GM21576 (cell line): Measurements from ENCODE around the gene SLC16A13.
A peak's percentile ranks its signal among the peaks of the same experiment; 100 is the strongest.

Source experiments
- ATAC-seq: cut with Tn5 transposase; IDR thresholded peaks from one replicate; pipeline ENCODE4 v1.9.1; 2021; ENCODE audit warnings: mild to moderate bottlenecking, moderate library complexity; ENCODE audit not compliant: unreplicated experiment

The SLC16A13 gene

DNA sequence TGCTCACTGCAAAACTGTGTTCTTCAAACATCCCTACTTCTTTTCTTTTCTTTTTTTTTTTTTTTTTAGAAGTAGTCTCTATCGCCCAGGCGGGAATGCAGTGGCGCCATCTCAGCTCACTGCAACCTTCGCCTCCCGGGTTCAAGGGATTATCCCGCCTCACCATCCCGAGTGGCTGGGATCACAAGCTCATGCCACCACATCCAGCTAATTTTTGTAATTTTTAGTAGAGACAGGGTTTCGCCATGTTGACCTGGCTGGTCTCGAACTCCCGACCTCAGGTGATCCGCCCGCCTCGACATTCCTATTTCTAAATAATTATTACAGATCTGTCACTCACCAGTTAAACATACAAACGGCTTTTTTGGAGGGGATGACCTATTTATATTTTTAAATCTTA, 24.4 kb upstream of the SLC16A13 start:
- no peak for ATAC-seq

DNA sequence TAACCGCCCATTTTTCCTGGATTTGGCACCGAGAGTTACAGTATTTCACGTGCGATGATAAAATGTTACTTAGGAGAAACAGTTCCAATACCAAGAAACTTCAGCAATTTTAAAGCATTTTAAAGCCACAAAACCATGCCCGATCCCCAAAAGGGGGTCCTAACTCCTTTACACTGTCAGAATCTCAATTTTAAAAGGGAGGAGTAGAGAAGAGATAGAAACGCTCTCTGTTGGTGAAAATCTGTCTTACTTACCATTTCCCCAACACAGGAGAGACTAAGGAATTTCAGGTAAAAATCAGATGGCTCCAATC, 23.9 kb upstream of the SLC16A13 start:
- ATAC-seq = no peak

DNA sequence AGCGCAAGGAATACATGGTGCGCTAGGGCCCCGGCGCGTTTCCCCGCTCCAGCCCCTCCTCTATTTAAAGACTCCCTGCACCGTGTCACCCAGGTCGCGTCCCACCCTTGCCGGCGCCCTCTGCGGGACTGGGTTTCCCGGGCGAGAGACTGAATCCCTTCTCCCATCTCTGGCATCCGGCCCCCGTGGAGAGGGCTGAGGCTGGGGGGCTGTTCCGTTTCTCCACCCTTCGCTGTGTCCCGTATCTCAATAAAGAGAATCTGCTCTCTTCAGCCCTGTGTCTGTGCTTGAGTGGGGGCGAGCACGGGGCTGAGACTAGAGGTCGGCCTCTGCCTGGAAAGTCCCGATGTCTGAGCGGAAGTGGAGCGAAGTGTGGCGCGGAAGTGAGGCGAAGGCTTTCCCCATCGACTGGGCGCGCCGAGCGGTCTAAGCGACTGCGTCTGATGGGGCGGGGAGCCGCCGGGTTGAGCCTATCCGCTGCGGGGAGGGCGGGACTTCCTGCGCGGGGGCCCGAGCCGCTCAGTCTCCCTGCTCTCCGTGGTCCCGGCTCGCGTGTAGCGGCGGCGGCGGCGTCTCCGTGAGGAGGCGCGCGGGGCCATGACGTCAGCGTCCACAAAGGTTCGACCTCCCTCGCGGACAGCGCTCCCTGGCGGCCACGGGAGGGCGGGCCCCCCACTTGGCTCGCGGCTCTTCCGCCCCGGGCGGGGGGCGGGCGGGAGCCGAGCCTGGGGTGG, 21.4 kb upstream of the SLC16A13 start:
- peak; percentile 75 for ATAC-seq

DNA sequence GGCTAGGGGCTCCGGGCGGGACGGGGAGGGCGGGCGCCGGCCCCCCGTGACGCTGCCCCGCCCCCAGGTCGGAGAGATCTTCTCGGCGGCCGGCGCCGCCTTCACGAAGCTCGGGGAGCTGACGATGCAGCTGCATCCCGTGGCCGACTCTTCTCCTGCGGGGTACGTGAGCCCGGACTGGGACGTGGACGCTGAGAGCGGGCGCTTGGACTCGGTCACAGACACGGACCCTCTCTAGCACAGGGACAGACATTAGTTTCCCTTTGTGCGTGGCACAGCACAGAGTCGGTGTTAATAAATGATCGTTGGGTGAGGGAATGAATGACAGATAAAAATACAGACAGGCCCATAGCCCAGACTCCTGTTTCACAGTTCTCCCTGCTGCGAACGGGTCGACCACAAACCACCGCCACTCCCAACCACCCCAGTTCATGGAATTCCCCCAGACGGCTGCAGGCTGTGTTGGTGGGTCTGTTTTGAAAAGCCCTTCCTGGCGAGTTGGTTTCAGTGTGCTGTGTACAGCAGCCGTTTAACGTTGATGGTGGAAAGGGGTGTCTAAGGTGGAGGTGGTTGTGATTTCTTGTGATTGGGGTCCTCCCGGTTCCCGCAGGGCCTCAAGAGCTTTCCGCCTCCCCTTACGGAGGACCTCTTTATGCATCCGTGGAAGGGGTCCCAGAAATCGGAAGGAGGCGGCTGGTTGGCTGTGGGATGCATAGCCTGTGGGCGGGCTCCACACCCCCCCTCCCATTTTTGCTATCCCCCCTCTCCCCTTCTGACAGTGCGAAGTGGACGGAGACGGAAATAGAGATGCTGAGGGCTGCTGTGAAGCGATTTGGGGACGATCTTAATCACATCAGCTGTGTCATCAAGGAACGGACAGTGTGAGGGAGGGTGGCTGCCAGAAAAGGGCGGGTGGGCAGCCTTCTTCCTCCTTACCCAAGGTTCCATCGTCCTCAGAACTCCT, 20.5 kb upstream of the SLC16A13 start:
- ATAC-seq = peak; percentile 14

DNA sequence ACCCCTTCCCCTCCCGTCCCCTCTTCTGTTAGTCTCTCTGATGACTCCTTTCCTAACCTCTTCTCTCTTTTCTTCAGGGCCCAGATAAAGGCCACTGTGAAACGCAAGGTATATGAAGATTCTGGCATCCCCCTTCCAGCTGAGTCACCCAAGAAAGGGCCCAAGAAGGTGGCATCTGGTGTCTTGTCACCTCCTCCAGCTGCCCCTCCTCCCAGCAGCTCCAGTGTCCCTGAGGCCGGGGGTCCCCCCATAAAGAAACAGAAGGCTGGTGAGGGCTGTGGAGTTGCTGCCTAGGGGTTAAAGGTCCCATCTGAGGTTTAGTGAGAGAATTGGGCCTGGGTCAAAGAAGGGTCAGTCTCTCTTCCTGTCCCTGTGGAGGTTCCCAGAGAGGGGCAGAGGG, 19.4 kb upstream of the SLC16A13 start:
- ATAC-seq = no peak

DNA sequence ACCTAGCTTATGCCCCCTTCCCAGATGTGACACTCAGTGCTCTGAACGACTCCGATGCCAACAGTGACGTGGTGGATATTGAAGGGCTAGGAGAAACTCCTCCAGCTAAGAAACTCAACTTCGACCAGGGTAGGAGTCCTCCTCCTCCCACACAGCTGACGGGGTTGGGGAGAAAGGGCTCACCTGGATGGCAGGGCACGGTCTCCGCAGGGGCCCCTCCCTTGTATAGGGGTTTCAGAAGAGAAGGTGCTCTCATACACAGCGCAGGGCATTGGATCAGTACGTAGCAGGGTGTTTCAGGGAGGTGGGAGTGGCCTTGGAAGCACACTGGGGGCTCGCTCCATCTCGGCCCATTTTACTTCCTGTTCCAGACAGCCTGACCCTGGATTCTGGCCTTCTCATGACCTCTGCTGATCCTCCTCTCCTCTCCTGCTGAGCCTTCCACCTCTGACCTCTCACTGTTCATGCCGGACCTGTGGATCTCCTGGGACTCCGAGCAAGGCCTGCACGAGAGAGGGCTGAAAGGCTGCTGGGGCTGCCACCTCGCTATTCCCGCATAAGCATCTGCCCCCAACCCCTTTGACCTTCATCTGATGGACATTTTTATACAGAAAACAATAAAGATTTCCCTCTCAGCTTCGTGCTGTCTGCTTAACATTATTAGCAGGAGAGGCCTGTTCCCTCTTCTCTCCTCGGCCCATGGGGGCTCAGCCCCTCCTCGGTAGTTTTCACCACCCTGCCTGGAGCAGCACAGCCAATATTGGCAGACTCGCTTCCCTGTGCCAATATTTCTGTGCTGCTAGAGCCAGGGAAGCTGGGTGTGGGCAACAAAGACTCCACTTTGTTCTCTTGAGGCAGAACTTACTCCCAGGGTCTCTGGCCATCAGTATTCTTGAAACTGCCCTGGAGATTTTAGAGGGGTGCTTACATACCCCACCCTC, 18.7 kb upstream of the SLC16A13 start:
- no peak for ATAC-seq

DNA sequence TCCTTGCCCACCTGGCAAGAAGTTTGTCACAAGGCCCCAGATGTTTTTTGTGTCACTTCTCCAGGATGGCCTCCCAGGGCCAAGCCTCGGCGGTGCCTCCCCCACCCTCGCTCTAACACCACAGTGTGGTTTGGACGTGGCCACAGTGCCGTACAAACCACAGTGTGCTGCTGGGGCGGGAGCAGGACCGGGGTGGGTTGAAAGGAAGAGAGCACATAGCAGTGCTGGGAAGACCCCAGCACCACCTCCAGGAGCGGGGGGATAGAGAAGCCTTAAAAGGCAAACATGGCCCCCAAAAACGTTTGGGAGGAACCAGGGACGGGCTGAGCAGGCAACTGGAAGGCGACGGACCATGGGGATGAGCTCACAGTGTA, 18.0 kb upstream of the SLC16A13 start:
- no peak for ATAC-seq

DNA sequence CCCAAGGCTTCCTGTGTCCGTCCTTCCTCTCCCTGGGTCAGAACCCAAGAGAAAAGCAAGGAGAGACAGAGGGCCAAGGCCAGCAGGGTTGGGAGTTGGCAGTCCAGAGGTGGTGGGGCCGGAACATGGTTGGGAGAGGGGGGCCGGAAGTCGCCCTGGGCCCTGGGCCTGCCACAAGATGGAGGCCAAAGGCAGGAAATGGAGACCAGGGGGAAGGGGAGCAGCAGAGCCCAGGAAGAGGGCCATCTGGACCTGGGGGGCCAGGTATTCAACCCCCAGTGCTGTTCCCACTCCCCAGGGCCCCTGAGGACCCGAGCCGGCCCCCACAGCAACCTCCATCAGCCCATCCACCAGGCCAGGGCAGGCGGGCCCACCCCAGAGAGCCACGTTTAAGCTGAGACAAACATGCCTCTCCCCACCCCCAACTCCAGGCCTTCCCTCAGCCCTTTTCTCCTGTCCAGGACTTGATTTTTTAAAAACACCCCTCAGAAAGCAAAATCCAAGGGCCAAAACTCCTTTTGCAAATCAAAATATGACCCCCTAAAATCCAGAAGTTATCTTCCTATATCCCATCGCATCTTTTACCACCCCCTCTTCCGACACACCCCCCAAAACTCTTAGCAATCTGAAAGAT, 17.4 kb upstream of the SLC16A13 start:
- no peak for ATAC-seq

DNA sequence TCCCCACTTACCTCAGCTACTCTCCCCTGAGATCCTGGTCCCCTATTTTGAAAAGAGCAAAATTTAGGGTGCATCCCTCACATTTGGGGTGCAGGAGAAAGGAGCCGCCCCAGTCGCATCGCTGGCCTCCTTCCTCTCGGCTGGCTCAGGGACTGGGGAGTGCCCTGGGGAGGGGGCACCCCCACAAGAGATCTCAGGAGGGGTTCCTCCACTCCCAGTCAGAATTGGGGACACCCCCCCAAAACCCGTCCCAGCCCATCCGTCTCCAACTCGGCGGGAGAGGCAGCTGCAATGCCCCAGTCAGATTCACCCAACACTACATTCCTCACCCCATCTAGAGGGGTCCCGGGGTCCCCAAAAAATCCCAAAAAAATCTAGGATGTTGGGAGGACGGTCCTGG, 16.4 kb upstream of the SLC16A13 start:
- no peak for ATAC-seq

DNA sequence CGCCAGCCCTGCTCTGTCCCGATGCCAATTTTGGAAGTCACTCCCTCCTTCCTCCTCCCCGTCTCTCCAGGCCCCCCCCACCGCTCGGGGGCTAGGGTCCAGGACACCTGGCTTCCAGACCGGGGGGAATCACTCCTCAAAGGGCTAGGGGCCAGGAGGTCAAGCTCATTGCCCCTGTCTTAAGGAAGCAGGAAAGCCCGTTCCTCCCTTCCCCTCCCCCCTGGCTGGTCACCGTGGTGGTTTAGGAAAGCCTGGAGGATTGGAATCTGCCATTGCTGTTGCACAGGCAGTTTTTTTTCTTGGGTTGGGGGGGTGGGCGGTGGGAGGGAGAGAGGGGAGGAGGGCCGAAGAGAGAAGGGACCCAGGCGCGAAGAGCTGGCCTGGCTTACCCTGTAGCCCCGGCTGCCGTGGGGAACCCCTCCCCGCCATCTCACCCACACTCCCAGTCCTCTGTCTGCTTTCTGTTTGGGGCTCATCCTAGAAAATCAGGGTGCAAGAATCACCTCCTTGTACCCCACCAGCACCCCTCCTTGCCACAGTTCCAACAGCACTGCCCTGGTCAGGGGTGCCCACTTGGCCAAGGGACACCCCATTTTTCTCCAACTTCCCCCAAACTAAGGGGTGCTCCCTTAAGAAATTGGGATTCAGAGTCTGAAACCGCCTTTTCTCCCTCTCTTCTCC, 15.8 kb upstream of the SLC16A13 start:
- ATAC-seq = no peak

DNA sequence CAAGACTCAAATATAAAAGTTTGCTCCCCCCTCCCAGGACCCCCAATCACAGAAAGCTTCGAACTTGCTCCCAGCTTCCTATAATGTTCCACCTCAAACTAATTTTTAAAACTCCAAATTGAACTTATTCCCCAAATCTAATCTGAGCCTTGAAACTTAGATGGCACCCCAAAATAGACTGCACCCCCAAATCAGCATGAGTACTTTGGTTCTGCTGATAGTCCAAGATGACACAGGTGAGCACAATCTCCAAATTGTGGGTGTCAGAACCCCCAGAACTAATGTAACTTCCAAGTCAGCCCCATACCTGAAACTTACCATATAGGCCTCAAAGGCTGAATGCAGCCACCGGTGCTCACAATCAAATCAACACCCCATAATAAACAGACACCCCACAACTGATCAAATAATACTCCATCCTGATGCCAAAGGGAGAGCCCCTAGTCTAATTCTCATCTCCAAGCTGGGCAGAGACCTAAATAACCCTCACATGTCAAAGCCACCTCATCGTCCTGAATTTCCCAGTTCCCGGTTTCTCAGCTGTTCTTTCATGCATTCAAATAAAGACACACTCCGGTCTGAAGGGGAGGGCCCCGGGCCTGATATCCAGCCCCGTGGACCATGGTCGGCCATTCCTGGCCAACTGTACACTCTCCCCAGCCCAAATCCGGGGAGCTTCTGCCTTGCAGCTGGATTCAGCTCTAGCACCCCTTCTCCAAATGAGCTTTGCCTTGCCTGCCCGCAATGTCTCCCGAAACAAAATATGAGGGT, 14.7 kb upstream of the SLC16A13 start:
- no peak for ATAC-seq

DNA sequence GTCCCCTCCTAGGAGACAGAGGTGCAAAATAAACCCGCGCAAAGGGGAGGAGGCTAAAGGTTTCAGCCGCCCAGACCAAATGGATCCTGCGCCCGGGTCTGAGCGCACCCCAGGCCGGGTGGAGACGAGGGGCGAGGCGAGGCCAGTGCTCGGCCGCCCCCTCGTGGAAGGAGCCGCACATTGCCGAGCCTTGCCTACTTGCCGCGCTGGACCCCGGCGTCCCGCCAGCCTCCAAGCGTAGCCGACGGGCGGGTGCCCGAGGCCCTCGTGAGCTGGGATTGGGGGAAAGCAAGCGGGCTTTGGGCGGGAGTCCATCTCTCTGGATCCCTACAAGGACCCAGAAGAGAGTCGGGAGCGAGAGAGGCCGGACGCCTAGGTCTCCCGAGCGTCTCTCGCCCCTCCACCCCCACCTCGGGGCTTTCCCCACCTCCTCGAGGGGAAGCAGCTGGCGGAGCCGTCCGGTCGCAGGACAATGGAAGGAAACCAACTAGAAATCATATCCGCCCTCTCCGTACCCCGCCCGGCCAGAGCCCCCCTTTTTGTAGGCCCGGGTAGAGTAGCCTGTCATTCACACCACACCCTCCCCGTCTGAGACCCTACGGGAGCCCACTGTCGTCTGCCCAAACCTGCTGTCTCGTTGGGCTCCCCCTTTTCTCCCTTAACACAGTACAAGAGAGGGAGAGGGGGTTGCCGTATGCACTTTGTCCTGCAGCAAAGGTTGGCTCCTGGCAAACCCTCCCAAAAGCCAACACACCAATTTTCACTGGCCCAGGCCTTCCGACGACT, 13.6 kb upstream of the SLC16A13 start:
- ATAC-seq = peak; percentile 72

DNA sequence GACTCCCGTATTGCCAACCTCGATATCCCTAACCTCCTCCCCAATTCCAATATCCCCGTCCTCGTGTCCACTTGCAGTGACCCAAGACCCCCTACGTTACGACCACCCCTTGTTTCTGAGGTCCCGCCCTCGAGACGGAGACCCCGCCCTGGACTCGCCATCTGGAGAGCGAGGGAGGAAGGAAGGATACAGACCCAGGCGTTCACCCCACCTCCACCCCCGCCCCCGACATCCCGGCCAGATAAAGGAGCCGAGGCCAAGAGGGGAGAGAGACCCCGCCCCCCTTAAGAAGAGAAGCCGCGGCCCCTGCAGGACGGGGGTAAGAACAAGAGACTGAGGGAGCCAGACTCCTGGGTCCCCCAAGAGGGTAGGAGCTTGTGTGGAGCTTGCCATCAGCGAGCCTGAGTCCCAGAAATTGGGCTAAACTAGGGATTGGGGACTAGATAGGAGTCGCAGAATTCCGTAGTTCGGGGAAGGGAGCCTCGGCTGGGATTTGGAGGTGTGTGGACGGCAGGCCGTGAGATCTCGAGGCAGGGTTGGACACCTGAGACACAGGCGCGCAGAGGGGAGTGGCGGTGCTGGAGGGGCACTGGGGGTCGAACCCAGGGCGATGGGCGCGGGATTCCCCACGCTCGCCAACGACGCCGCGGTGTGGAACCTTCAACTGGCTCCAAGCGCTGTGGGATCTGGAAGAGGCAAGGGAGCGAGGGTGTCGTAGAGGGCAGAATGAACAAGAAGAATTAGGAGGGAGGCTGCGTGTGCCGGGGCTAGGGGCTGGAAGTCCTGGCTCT, 12.8 kb upstream of the SLC16A13 start, which contains the start of gene BCL6B:
BCL6B (plus strand) TSS at position 270 of the 791 bp plus-strand sequence. CDS start 622 bp downstream, outside the sequence.
- ATAC-seq = no peak

DNA sequence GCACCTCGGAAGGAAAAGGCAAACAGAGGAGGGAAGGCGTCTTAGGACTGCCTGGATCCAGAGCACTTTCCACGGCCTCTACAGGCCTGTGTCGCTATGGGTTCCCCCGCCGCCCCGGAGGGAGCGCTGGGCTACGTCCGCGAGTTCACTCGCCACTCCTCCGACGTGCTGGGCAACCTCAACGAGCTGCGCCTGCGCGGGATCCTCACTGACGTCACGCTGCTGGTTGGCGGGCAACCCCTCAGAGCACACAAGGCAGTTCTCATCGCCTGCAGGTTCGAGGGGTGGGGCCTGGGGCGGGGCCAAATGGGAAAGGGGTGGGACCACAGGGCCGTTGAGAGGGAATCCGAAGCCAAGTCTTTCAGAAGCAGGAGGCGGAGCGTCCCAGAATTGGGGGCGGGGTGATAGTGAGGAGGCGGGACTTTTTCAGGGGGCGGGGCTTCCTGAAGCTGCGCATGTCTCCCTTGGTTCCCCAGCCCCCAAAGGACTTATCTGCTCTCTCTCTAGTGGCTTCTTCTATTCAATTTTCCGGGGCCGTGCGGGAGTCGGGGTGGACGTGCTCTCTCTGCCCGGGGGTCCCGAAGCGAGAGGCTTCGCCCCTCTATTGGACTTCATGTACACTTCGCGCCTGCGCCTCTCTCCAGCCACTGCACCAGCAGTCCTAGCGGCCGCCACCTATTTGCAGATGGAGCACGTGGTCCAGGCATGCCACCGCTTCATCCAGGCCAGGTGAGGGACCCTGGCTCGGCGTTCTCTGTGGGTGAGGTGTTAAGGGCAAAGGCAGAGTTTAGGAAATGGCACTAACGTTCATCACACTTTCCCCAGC, 12.0 kb upstream of the SLC16A13 start:
- no peak for ATAC-seq

DNA sequence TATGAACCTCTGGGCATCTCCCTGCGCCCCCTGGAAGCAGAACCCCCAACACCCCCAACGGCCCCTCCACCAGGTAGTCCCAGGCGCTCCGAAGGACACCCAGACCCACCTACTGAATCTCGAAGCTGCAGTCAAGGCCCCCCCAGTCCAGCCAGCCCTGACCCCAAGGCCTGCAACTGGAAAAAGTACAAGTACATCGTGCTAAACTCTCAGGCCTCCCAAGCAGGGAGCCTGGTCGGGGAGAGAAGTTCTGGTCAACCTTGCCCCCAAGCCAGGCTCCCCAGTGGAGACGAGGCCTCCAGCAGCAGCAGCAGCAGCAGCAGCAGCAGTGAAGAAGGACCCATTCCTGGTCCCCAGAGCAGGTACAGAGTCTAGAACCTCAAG, 11.4 kb upstream of the SLC16A13 start:
- no peak for ATAC-seq

DNA sequence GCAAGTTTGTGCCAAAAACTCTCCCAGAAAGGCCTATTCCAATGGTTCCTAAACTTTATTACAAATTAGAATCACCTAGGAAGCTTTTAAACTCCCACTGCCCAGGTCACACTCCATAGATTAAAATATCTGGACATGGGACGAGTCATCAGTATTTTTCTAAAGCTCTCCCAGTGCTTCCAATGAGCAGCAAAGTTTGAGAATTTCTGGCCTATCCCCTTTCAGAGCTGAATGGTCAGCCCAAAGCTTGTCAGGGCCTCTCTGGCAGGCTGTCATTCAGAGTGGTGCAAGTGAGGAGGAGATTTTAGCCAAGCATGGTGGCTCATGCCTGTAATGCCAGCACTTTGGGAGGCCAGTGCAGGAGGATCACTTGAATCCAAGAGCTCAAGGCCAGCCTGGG, 10.6 kb upstream of the SLC16A13 start:
- no peak for ATAC-seq
